Activated CD8-positive, alpha-beta memory T cell treated with anti-CD3 and anti-CD28 coated beads, Interleukin-2, amount 50 U/mL, for 24 hours (primary cell): Measurements from ENCODE around the gene LY6G6F.

Experiments
- DNase-seq: peaks from one replicate; pipeline ENCODE4 v3.0.0-alpha.2; 2020; ENCODE audit errors: extremely low read depth

The LY6G6F gene

GRCh38 chr6:31723980-31724691 is 17.5 kb downstream of the LY6G6F start:
- no peak for DNase-seq

GRCh38 chr6:31725502-31726350 is 19.1 kb downstream of the LY6G6F start:
- no peak for DNase-seq

- DNase-seq = no peak
Measured at GRCh38 chr6:31727034-31727716, 20.5 kb downstream of the LY6G6F start.

- no peak for DNase-seq
Measured at GRCh38 chr6:31727717-31728671, 21.3 kb downstream of the LY6G6F start.

GRCh38 chr6:31728767-31729514 is 22.3 kb downstream of the LY6G6F start, which contains the start of gene DDAH2:
Gene DDAH2 (minus strand): TSS chr6:31729299. CDS start chr6:31729161, 138 bp downstream.
- no peak for DNase-seq

GRCh38 chr6:31729515-31729978 is 22.9 kb downstream of the LY6G6F start:
- DNase-seq = no peak

- DNase-seq = no peak
Measured at GRCh38 chr6:31729979-31730630, 23.4 kb downstream of the LY6G6F start.

- no peak for DNase-seq
Measured at GRCh38 chr6:31730631-31731086, 24.0 kb downstream of the LY6G6F start.

GRCh38 chr6:31732029-31732428 is 25.4 kb downstream of the LY6G6F start:
- no peak for DNase-seq

GRCh38 chr6:31733734-31734133 is 27.1 kb downstream of the LY6G6F start:
- no peak for DNase-seq

GRCh38 chr6:31734247-31734820 is 27.7 kb downstream of the LY6G6F start:
- DNase-seq = no peak

- DNase-seq = no peak
Measured at GRCh38 chr6:31734821-31735406, 28.2 kb downstream of the LY6G6F start.

- DNase-seq = peak; percentile 61
Measured at GRCh38 chr6:31736021-31736767, 29.5 kb downstream of the LY6G6F start, which contains the start of gene CLIC1. Gene CLIC1 (minus strand): TSS chr6:31736530. CDS start chr6:31736300, 230 bp downstream.

- DNase-seq = no peak
Measured at GRCh38 chr6:31736768-31737314, 30.2 kb downstream of the LY6G6F start.

- DNase-seq = no peak
Measured at GRCh38 chr6:31737315-31737990, 30.8 kb downstream of the LY6G6F start.

- no peak for DNase-seq
Measured at GRCh38 chr6:31737991-31738979, 31.6 kb downstream of the LY6G6F start.
